ENCODE data around the gene ATP8A2. TPM values are rescaled to one million over a fixed set of nuclear protein-coding genes. Genes with fewer than 3 reads are reported as not detected.

The ATP8A2 gene
- total RNA-seq, 5 donors from 2014 or later (not counting 1 experiment from before 2014, with no cell fraction given) = 0.39 to 0.85 (median 0.73) TPM

DNA sequence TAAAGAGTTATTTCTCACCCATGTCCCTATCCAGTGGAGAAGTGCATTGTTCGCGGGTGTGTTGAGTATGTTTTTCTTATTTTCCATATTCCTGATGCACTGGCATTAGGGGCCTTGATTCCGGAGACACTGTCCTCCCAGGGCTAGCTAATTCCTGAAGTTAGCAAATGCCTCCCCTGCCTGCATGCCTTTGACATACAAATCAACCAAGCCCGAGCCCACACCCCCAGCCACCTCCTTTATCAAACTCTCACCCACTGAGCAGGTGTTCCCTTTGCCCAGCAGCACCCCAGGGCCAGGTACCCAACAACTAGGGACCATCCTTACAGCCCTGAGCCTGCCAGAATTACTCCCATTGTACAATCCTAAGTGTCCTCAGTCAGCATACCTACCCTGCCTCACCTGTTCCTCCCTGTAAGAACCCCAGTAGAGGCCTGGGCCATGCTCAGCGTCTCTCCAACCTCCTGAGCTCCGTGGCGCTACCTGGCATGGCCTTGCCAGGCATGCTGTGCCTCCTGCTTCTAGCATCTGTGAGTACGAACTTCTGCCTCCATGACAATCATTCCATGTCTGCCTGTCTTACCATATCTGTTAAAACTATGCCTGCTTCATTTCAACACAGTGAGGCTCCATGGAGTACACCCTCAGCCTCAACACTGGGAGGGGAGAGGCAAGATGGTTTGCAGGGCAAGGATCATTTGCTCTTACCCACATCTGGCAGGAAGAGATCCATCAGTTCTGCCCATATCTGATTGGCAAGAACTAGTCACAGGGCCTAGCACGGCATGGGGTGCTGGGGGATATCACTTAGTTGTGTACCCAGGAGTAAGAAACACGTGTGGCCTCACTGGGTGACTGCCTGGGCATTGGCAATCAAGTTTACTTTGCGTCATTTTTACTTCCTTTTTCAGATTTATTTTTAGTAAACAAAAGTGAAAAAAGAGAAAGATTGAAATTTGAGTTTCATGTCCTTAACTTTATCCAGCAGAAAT, 476.2 kb downstream of the ATP8A2 start:
- 86% methylated on average over 6 of the region's 11 CpGs for WGBS (ENCODE audit: insufficient coverage)
- no peaks in the 10 kb centered on the region for H3K36me3 ChIP-seq (ENCODE audit: control insufficient read depth in 2 of 2, extremely low read depth in 1 of 2, insufficient read depth in 1 of 2, low read length in 1 of 2)
- ATAC-seq (replicated peaks in 1 of 4) (no peak), DNase-seq (no peak)
- peak overlapping the region; percentile 62 for H3K27ac ChIP-seq (ENCODE audit: low read length)
- Mint-ChIP-seq H3K36me3 (no peaks in the 10 kb centered on the region), H3K27ac (peak overlapping the region; percentile 60 to 91), H3K27me3 (no peaks in the 10 kb centered on the region), H3K9me3 (no peaks in the 10 kb centered on the region), H3K4me3 (peak overlapping the region in 1 of 3 donors; percentile 62), H3K4me1 (peaks cover 34 to 43% (median 42%) of the 10 kb centered on the region in 3 donors)
- no peaks in the 10 kb centered on the region for H3K27me3 ChIP-seq (replicated peaks in 1 of 2; ENCODE audit: control insufficient read depth in 2 of 2, extremely low read depth in 1 of 2, insufficient read depth in 2 of 2, low read length in 1 of 2)
- H3K4me3 ChIP-seq (ENCODE audit: control insufficient read depth in 1 of 2, extremely low read depth in 1 of 2, low read length in 1 of 2) = no peak overlapping the region
- POLR2A ChIA-PET = no interaction called here
- H3K9me3 ChIP-seq = no peaks in the 10 kb centered on the region
- CTCF ChIA-PET = interaction anchor here in 1 of 2 donors (0.8 kb wide), 1 partner anchor 123 kb away, joined by 4 read pairs; no protein-coding TSS in a partner anchor
- H3K4me1 ChIP-seq (ENCODE audit: control insufficient read depth in 1 of 2, extremely low read depth in 1 of 2, insufficient read depth in 2 of 2, low read length in 2 of 2) = peaks cover 3 to 28% of the 10 kb centered on the region in 2 experiments

DNA sequence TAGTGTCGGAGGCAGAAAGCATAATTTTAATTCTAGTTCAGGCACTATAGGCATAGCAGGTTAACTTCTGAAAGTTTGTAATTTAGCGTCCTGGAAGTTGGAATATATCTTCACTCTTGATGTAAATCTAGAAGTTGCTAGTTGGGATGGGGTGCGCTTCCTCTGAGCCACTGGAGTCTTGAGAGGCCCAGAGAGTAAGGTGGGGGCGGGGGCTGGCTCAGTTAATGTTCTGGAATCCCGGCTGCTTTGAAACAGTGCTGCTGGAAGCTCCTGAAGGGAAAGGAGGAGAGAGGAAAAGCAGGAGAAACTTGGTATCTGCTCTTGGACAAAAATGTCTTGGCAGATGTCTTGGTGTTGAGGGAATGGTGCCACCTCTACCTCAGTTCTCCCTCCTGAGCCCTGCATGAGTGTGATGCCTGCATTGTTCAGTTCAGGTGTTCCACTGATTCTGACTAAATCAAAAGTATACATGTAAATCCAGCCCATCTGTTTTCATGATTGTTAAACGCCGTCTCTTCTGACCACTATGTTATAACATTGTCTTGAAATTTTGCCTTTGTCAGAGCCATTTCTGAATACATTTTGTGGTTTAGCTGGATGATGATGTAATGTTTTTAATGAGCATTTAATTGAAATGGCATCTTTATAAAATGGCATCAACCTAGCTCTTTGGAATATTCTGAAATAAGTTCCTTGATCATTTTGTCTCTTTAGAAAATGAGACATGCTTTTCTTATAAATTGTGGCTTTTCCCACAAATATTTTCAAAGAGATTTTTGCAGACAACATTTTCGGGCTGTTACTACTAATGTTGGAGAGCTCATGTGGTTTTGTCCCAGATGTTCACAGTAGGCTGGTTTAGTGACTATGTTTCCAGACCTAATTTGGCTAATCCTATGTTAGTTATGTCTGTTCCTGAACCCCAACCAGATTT, 477.3 kb downstream of the ATP8A2 start:
- H3K9me3 ChIP-seq = no peaks in the 10 kb centered on the region
- Mint-ChIP-seq H3K9me3 (no peaks in the 10 kb centered on the region), H3K36me3 (no peaks in the 10 kb centered on the region), H3K4me3 (no peak overlapping the region), H3K27ac (peak overlapping the region in 1 of 2 donors; percentile 71), H3K4me1 (peaks cover 34 to 43% (median 42%) of the 10 kb centered on the region in 3 donors), H3K27me3 (no peaks in the 10 kb centered on the region)
- no peaks in the 10 kb centered on the region for H3K36me3 ChIP-seq (ENCODE audit: control insufficient read depth in 2 of 2, extremely low read depth in 1 of 2, insufficient read depth in 1 of 2, low read length in 1 of 2)
- H3K4me3 ChIP-seq (ENCODE audit: control insufficient read depth in 1 of 2, extremely low read depth in 1 of 2, low read length in 1 of 2) = no peak overlapping the region
- H3K27ac ChIP-seq (ENCODE audit: low read length) = no peak overlapping the region
- peaks cover 3 to 28% of the 10 kb centered on the region in 2 experiments for H3K4me1 ChIP-seq (ENCODE audit: control insufficient read depth in 1 of 2, extremely low read depth in 1 of 2, insufficient read depth in 2 of 2, low read length in 2 of 2)
- ChIA-PET CTCF (no interaction called here), POLR2A (no interaction called here)
- ATAC-seq (replicated peaks in 1 of 4) (no peak), DNase-seq (no peak)
- WGBS (ENCODE audit: insufficient coverage) = 91% methylated on average over 3 of the region's 8 CpGs
- H3K27me3 ChIP-seq (replicated peaks in 1 of 2; ENCODE audit: control insufficient read depth in 2 of 2, extremely low read depth in 1 of 2, insufficient read depth in 2 of 2, low read length in 1 of 2) = no peaks in the 10 kb centered on the region

DNA sequence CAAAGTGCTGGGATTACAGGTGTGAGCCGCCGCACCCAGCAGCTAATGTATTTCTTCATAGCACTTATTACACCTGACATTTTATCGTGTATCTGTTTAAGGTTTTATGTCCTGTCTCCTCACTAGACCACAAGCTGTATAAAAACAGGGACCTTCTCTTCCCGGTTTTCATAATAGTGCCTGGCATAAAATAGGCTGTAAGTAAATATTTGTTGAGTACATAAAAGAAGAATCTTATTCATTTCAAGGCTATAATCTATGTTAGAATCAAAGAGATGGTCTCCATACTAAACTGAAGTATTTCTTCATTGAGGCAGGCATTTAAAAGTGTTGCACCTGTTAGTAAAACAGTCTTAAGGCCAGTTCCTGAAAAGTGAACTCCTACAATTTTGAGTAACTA, 486.1 kb downstream of the ATP8A2 start:
- ATAC-seq (replicated peaks in 1 of 4) (no peak), DNase-seq (no peak)
- Histone ChIP-seq H3K9me3 (no peaks in the 10 kb centered on the region), H3K4me1 (ENCODE audit: control insufficient read depth in 1 of 2, extremely low read depth in 1 of 2, insufficient read depth in 2 of 2, low read length in 2 of 2) (no peaks in the 10 kb centered on the region), H3K4me3 (ENCODE audit: control insufficient read depth in 1 of 2, extremely low read depth in 1 of 2, low read length in 1 of 2) (no peak overlapping the region), H3K36me3 (ENCODE audit: control insufficient read depth in 2 of 2, extremely low read depth in 1 of 2, insufficient read depth in 1 of 2, low read length in 1 of 2) (no peaks in the 10 kb centered on the region), H3K27ac (ENCODE audit: low read length) (no peak overlapping the region), H3K27me3 (replicated peaks in 1 of 2; ENCODE audit: control insufficient read depth in 2 of 2, extremely low read depth in 1 of 2, insufficient read depth in 2 of 2, low read length in 1 of 2) (no peaks in the 10 kb centered on the region)
- Mint-ChIP-seq H3K4me1 (no peaks in the 10 kb centered on the region), H3K4me3 (no peak overlapping the region), H3K9me3 (no peaks in the 10 kb centered on the region), H3K27me3 (peaks cover 0 to 3% of the 10 kb centered on the region in 2 donors), H3K27ac (no peak overlapping the region), H3K36me3 (no peaks in the 10 kb centered on the region)
- ChIA-PET CTCF (no interaction called here), POLR2A (no interaction called here)
- WGBS (ENCODE audit: insufficient coverage) = no CpG with 5 or more reads among the region's 4 CpGs

DNA sequence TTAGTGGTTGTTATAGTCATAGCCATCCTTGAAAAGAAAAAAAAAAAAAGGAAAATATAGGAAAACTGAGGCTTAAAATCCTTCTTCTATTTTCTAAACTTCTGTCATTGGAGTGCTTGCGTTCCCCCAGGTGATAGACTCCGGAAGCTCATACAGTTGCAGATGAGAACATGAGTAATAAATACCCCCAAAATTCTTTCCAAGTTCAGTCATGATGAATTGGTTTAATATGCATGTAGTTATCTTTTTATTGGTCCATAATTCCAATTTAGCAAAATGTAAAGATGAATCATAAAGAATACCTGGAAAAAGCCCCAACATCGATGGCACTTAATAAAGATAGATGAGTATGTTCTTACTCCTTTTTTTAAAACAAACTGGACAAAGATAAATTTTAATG, 487.8 kb downstream of the ATP8A2 start:
- POLR2A ChIA-PET = no interaction called here
- ATAC-seq (replicated peaks in 1 of 4) = no peak
- no peaks in the 10 kb centered on the region for H3K9me3 Mint-ChIP-seq

DNA sequence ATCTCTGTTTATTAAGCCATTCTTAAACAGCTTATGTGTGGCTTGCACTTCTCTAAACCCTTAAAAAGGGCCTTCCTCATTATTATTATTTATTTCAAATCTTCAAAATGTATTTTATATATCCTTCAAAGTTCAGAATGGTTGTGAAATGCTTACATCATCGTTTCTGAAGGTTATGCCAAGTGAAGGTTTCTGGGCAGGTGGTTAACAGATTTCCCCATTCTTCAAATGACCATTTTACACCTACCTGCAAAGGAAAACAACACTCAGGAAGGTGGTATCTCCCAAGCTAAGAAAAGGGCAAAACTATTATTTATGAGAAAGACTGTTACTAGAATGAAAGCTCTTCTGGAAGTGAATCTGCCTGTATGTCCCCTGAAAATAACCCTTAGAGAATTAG, 488.5 kb downstream of the ATP8A2 start:
- ATAC-seq (replicated peaks in 1 of 4) (no peak), DNase-seq (no peak)
- Mint-ChIP-seq H3K36me3 (no peaks in the 10 kb centered on the region), H3K27ac (no peak overlapping the region), H3K9me3 (no peaks in the 10 kb centered on the region), H3K4me3 (no peak overlapping the region), H3K27me3 (peaks cover 0 to 3% of the 10 kb centered on the region in 2 donors), H3K4me1 (no peaks in the 10 kb centered on the region)
- H3K36me3 ChIP-seq (ENCODE audit: control insufficient read depth in 2 of 2, extremely low read depth in 1 of 2, insufficient read depth in 1 of 2, low read length in 1 of 2) = no peaks in the 10 kb centered on the region
- H3K27ac ChIP-seq (ENCODE audit: low read length) = no peak overlapping the region
- H3K27me3 ChIP-seq (replicated peaks in 1 of 2; ENCODE audit: control insufficient read depth in 2 of 2, extremely low read depth in 1 of 2, insufficient read depth in 2 of 2, low read length in 1 of 2) = no peaks in the 10 kb centered on the region
- ChIA-PET POLR2A (interaction anchor here in 1 of 2 donors (0.7 kb wide), 1 partner anchor 17 kb away, joined by 3 read pairs; no protein-coding TSS in a partner anchor), CTCF (no interaction called here)
- no peaks in the 10 kb centered on the region for H3K9me3 ChIP-seq
- H3K4me1 ChIP-seq (ENCODE audit: control insufficient read depth in 1 of 2, extremely low read depth in 1 of 2, insufficient read depth in 2 of 2, low read length in 2 of 2) = no peaks in the 10 kb centered on the region
- no peak overlapping the region for H3K4me3 ChIP-seq (ENCODE audit: control insufficient read depth in 1 of 2, extremely low read depth in 1 of 2, low read length in 1 of 2)
- no CpG with 5 or more reads among the region's 1 CpG for WGBS (ENCODE audit: insufficient coverage)

More for the DNA sequence above, 487.8 kb downstream of the ATP8A2 start:
- Histone ChIP-seq H3K27me3 (replicated peaks in 1 of 2; ENCODE audit: control insufficient read depth in 2 of 2, extremely low read depth in 1 of 2, insufficient read depth in 2 of 2, low read length in 1 of 2) (no peaks in the 10 kb centered on the region), H3K4me3 (ENCODE audit: control insufficient read depth in 1 of 2, extremely low read depth in 1 of 2, low read length in 1 of 2) (no peak overlapping the region), H3K9me3 (no peaks in the 10 kb centered on the region), H3K4me1 (ENCODE audit: control insufficient read depth in 1 of 2, extremely low read depth in 1 of 2, insufficient read depth in 2 of 2, low read length in 2 of 2) (no peaks in the 10 kb centered on the region), H3K36me3 (ENCODE audit: control insufficient read depth in 2 of 2, extremely low read depth in 1 of 2, insufficient read depth in 1 of 2, low read length in 1 of 2) (no peaks in the 10 kb centered on the region), H3K27ac (ENCODE audit: low read length) (no peak overlapping the region)
- Mint-ChIP-seq H3K27me3 (peaks cover 0 to 3% of the 10 kb centered on the region in 2 donors), H3K4me3 (no peak overlapping the region), H3K4me1 (no peaks in the 10 kb centered on the region), H3K36me3 (no peaks in the 10 kb centered on the region), H3K27ac (no peak overlapping the region)
- CTCF ChIA-PET = no interaction called here
- DNase-seq = no peak
- no CpG with 5 or more reads among the region's 3 CpGs for WGBS (ENCODE audit: insufficient coverage)

DNA sequence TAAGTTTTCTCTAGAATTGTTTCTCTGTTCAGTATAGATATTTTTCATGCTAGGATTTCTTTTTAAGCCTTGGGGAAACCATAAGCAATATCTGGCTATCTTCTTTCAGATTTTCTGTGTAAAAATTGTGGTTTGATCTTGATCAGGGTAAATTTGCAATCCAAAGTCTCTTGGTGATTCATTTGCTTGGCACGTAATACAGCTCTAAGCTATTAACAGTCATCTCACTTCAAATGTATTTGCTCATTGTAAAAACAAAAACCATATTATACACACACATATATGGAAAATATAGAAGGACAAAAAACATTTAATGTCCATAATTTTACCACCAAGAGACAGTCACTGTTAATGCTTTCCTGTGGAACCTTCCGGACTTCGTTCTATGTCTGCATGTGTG, 489.1 kb downstream of the ATP8A2 start:
- WGBS (ENCODE audit: insufficient coverage) = no CpG with 5 or more reads among the region's 3 CpGs
- no peak overlapping the region for H3K27ac ChIP-seq (ENCODE audit: low read length)
- H3K4me1 Mint-ChIP-seq = no peaks in the 10 kb centered on the region
- no peak overlapping the region for H3K4me3 ChIP-seq (ENCODE audit: control insufficient read depth in 1 of 2, extremely low read depth in 1 of 2, low read length in 1 of 2)
- no peak overlapping the region for H3K4me3 Mint-ChIP-seq
- no peaks in the 10 kb centered on the region for H3K36me3 Mint-ChIP-seq
- no peak for DNase-seq
- no peaks in the 10 kb centered on the region for H3K9me3 ChIP-seq
- no peaks in the 10 kb centered on the region for H3K27me3 ChIP-seq (replicated peaks in 1 of 2; ENCODE audit: control insufficient read depth in 2 of 2, extremely low read depth in 1 of 2, insufficient read depth in 2 of 2, low read length in 1 of 2)
- ATAC-seq (replicated peaks in 1 of 4) = no peak
- ChIA-PET CTCF (no interaction called here), POLR2A (interaction anchor here in 1 of 2 donors (0.7 kb wide), 1 partner anchor 17 kb away, joined by 3 read pairs; no protein-coding TSS in a partner anchor)
- H3K4me1 ChIP-seq (ENCODE audit: control insufficient read depth in 1 of 2, extremely low read depth in 1 of 2, insufficient read depth in 2 of 2, low read length in 2 of 2) = no peaks in the 10 kb centered on the region
- H3K9me3 Mint-ChIP-seq = no peaks in the 10 kb centered on the region
- no peaks in the 10 kb centered on the region for H3K36me3 ChIP-seq (ENCODE audit: control insufficient read depth in 2 of 2, extremely low read depth in 1 of 2, insufficient read depth in 1 of 2, low read length in 1 of 2)
- no peak overlapping the region for H3K27ac Mint-ChIP-seq
- H3K27me3 Mint-ChIP-seq = peaks cover 0 to 3% of the 10 kb centered on the region in 2 donors
